ENCODE data around the gene FERMT1.

The FERMT1 gene

GRCh38 chr20:6122111-6122872 is 538 bp downstream of the FERMT1 start:
- Histone ChIP-seq H3K9me3 (ENCODE audit: insufficient read depth, low read length) (no peaks in the 10 kb centered on the region), H3K27ac (ENCODE audit: low read depth, low read length) (no peak overlapping the region), H3K36me3 (ENCODE audit: low read length) (no peaks in the 10 kb centered on the region), H3K4me2 (ENCODE audit: low read depth, low read length, poor library complexity, severe bottlenecking) (no peak overlapping the region), H3F3A (ENCODE audit: insufficient read depth) (no peaks in the 10 kb centered on the region), H2AFZ (ENCODE audit: low read depth, low read length, severe bottlenecking) (no peak overlapping the region), H3K9ac (ENCODE audit: low read length) (no peak overlapping the region), H4K20me1 (ENCODE audit: low read depth, low read length) (no peaks in the 10 kb centered on the region), H3K4me3 (ENCODE audit: insufficient read depth, low read length, poor library complexity, severe bottlenecking) (no peak overlapping the region), H3K27me3 (ENCODE audit: low read length) (no peaks in the 10 kb centered on the region), H3K79me2 (ENCODE audit: insufficient read depth, low read length) (no peaks in the 10 kb centered on the region), H3K9me2 (replicated peaks; ENCODE audit: insufficient read depth, low read length) (no peaks in the 10 kb centered on the region)
- no peak for TF ChIP-seq EZH2phosphoT487 (conservative IDR thresholded peaks at IDR 0.05; ENCODE audit: low read length)
- no peak for TF ChIP-seq CTCF (IDR thresholded peaks at IDR 0.05; ENCODE audit: insufficient read depth, low read length, poor library complexity, severe bottlenecking)

GRCh38 chr20:6121504-6121903 is 1.3 kb downstream of the FERMT1 start:
- Histone ChIP-seq H2AFZ (ENCODE audit: low read depth, low read length, severe bottlenecking) (no peak overlapping the region), H3K4me2 (ENCODE audit: low read depth, low read length, poor library complexity, severe bottlenecking) (no peak overlapping the region), H3K27me3 (ENCODE audit: low read length) (no peaks in the 10 kb centered on the region), H3K27ac (ENCODE audit: low read depth, low read length) (no peak overlapping the region), H3F3A (ENCODE audit: insufficient read depth) (no peaks in the 10 kb centered on the region), H3K9ac (ENCODE audit: low read length) (no peak overlapping the region), H3K9me3 (ENCODE audit: insufficient read depth, low read length) (no peaks in the 10 kb centered on the region), H3K4me3 (ENCODE audit: insufficient read depth, low read length, poor library complexity, severe bottlenecking) (no peak overlapping the region), H3K79me2 (ENCODE audit: insufficient read depth, low read length) (no peaks in the 10 kb centered on the region), H4K20me1 (ENCODE audit: low read depth, low read length) (no peaks in the 10 kb centered on the region), H3K9me2 (replicated peaks; ENCODE audit: insufficient read depth, low read length) (no peaks in the 10 kb centered on the region), H3K36me3 (ENCODE audit: low read length) (no peaks in the 10 kb centered on the region)
- TF ChIP-seq CTCF (IDR thresholded peaks at IDR 0.05; ENCODE audit: insufficient read depth, low read length, poor library complexity, severe bottlenecking), result no peak
- TF ChIP-seq EZH2phosphoT487 (conservative IDR thresholded peaks at IDR 0.05; ENCODE audit: low read length), result no peak

- Histone ChIP-seq H3K9ac (ENCODE audit: low read length) (no peak overlapping the region), H3K27me3 (ENCODE audit: low read length) (no peaks in the 10 kb centered on the region), H3F3A (ENCODE audit: insufficient read depth) (no peaks in the 10 kb centered on the region), H3K27ac (ENCODE audit: low read depth, low read length) (no peak overlapping the region), H3K4me2 (ENCODE audit: low read depth, low read length, poor library complexity, severe bottlenecking) (no peak overlapping the region), H3K36me3 (ENCODE audit: low read length) (no peaks in the 10 kb centered on the region), H3K9me3 (ENCODE audit: insufficient read depth, low read length) (no peaks in the 10 kb centered on the region), H3K79me2 (ENCODE audit: insufficient read depth, low read length) (no peaks in the 10 kb centered on the region), H3K4me3 (ENCODE audit: insufficient read depth, low read length, poor library complexity, severe bottlenecking) (no peak overlapping the region), H3K9me2 (replicated peaks; ENCODE audit: insufficient read depth, low read length) (no peaks in the 10 kb centered on the region), H4K20me1 (ENCODE audit: low read depth, low read length) (no peaks in the 10 kb centered on the region), H2AFZ (ENCODE audit: low read depth, low read length, severe bottlenecking) (no peak overlapping the region)
- TF ChIP-seq EZH2phosphoT487 (conservative IDR thresholded peaks at IDR 0.05; ENCODE audit: low read length) (no peak), CTCF (IDR thresholded peaks at IDR 0.05; ENCODE audit: insufficient read depth, low read length, poor library complexity, severe bottlenecking) (no peak)
Observed at GRCh38 chr20:6120491-6120988, 2.3 kb downstream of the FERMT1 start.
